H1 (cell line): ENCODE measurements around the gene ASCL2. TPM values are rescaled to one million over a fixed set of nuclear protein-coding genes. Genes with fewer than 3 reads are reported as not detected.

Experiments
- ASH2L ChIP-seq: fragments of 200-600, 300-600 bp; sonication (generic); IDR thresholded peaks from one replicate; pipeline ENCODE4 v1.7.1; 2017; ENCODE audit warnings: low read length
- ATF2 ChIP-seq: IDR thresholded peaks from 2 replicates; pipeline ENCODE4 v1.6.1; 2012; ENCODE audit warnings: low read length, inconsistent platforms
- KDM1A ChIP-seq: fragments of 200-600, 300-600 bp; sonication (generic); IDR thresholded peaks from 2 replicates; pipeline ENCODE4 v1.7.1; 2016; ENCODE audit warnings: mild to moderate bottlenecking, low read length, borderline replicate concordance
- POU5F1 ChIP-seq: IDR thresholded peaks from 2 replicates; pipeline ENCODE4 v1.6.1; 2011; ENCODE audit warnings: low read depth, mild to moderate bottlenecking, low read length, moderate library complexity
- SIN3A ChIP-seq, 2 experiments: IDR thresholded peaks in 1 of 2; conservative IDR thresholded peaks in 1 of 2; 2 replicates each; pipeline ENCODE4 v1.6.1; 2011 to 2012; ENCODE audit warnings: low read length in 2 of 2, improper control_type of control experiment in 1 of 2, low read depth in 1 of 2, mild to moderate bottlenecking in 1 of 2
- TBP ChIP-seq: IDR thresholded peaks from 2 replicates; pipeline ENCODE4 v1.6.1; 2011; ENCODE audit warnings: low read depth, low read length, improper control_type of control experiment
- polyA plus RNA-seq, 7 experiments: library from polyadenylated mRNA; depleted of rRNA in 3 of 7; stranded (reverse) in 5 of 7; unstranded in 2 of 7; fragments of >200 nt in 5 of 7; fragments of 200-250 nt in 2 of 7; gene quantifications; 1 replicate in 5 of 7; 2 replicates in 1 of 7; 4 replicates in 1 of 7; pipeline versions ENCODE4 v1.2.1 to v1.2.3, GENCODE V29; 2011 to 2013; ENCODE audit warnings: missing spikeins in 2 of 7, mixed read lengths in 2 of 7
- total RNA-seq: library from RNA; stranded (reverse); fragmentation: NEBNext Ultra II Directional; extraction: Animal tissue kit (Norgen Biotek cat#: 25700); gene quantifications from 2 replicates; pipeline ENCODE4 v1.2.1, GENCODE V29; 2021

ASCL2 gene
- total and polyA plus RNA-seq, 2 of the 8 experiments (the other 6 are each of a cell fraction or from before 2014, with no cell fraction given), result 0.51 to 0.56 TPM

DNA sequence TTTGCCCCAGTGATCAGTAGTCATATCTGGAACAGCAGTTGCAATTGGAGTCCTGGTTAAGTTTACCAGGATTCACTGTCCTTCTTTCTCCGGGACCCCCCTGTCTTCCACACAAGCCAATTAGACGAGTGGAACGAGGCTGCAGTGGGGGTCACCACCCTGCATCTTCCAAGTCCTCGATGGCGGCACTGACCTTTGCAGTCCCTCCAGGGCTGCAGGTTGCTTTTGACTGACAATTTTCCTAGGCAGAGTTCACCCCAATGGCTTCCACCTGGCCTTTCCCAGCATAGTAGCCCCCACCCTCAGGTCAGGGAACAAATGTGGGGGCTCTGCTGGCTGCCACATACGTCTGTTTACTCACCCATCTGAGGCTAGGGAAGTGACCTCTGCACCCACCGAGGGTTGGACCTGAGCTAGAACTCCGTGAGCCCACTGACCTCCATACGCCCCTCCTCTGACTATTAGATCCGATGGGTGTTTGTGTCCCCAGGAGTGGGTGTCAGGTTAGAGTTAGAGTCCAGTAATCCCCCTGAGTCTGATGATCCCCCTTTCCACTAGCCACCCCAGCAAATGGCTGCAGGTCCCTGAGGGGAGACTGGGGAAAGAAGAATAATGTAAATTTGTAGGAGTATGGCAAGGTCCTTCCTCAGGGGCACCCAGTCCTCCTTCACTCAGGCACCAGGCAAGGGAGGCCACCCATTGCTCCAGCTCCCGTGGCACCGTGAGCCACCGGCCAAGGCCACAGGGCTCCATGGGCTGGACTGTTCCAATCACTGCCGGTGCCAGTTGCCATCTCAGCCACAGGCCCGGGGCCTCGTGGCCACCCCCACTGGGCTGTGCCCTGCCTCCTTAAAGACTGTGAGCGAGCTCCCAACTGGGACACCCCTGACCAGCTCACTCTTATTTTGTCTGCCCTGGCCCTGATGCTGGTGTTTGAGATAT, 25.9 kb upstream of the ASCL2 start (continued):
- TF ChIP-seq ATF2, result no peak
- no peak for TF ChIP-seq TBP
- TF ChIP-seq ASH2L, result no peak
- no peak for TF ChIP-seq KDM1A
- no peak for TF ChIP-seq POU5F1
- TF ChIP-seq SIN3A (conservative IDR thresholded peaks at IDR 0.05 in 1 of 2, IDR thresholded peaks at IDR 0.05 in 1 of 2; ENCODE audit: low read depth in 1 of 2, low read length in 2 of 2), result no peak
